B cell (primary cell): ENCODE measurements around the gene ASTL. TPM values are rescaled to one million over a fixed set of nuclear protein-coding genes. Genes with fewer than 3 reads are reported as not detected.

Experiments used
- ATAC-seq: fragments of 200-7000 bp; cut with Tn5 transposase; one replicate; pipeline ENCODE4 v1.10.0; 2021; ENCODE audit warnings: low read depth, mild to moderate bottlenecking, moderate number of reproducible peaks, moderate library complexity
- CTCF ChIA-PET: fragments of 350-600 bp; sonication (Branson Sonifier 250); formaldehyde crosslinking; loops from one replicate; lab custom pipeline; 2021; ENCODE audit warnings: antibody characterized with exemption, inconsistent platforms; lab: Charles Lee
- POLR2A ChIA-PET: fragments of 350-600 bp; sonication (Branson Sonifier 250); formaldehyde crosslinking; loops from one replicate; lab custom pipeline; 2021; ENCODE audit warnings: antibody characterized with exemption; lab: Charles Lee
- DNase-seq: peaks from one replicate; pipeline ENCODE4 v3.0.0; 2013
- H2AFZ ChIP-seq: 2 replicates; pipeline ENCODE4 v1.6.1; 2012; ENCODE audit warnings: mild to moderate bottlenecking, low read depth, low read length; ENCODE audit not compliant: insufficient read depth, poor library complexity, severe bottlenecking
- H3K27ac ChIP-seq, 2 donors: 1 replicate in 1 of 2; 2 replicates in 1 of 2; pipeline ENCODE4 v1.5.1; 2012 to 2013; ENCODE audit warnings: low read length in 2 of 2, mild to moderate bottlenecking in 2 of 2, moderate library complexity in 1 of 2
- H3K27me3 ChIP-seq, 4 experiments: fragments of 200-600 bp in 1 of 4; sonication (generic) in 1 of 4; replicated peaks in 1 of 4; 1 replicate in 2 of 4; 2 replicates in 2 of 4; pipeline versions ENCODE4 v1.6.1 to v1.7.0; 2013 to 2016; ENCODE audit warnings: low read length in 3 of 4, mild to moderate bottlenecking in 2 of 4, mixed read lengths in 1 of 4, moderate library complexity in 1 of 4; ENCODE audit not compliant: insufficient read depth in 4 of 4, control insufficient read depth in 3 of 4; ENCODE audit errors: control extremely low read depth in 1 of 4
- H3K36me3 ChIP-seq, 2 experiments: replicated peaks in 1 of 2; 1 replicate in 1 of 2; 2 replicates in 1 of 2; pipeline versions ENCODE4 v1.6.1 to v1.7.1; 2013; ENCODE audit warnings: low read length in 1 of 2; ENCODE audit not compliant: insufficient read depth in 2 of 2, control insufficient read depth in 1 of 2; ENCODE audit errors: control extremely low read depth in 1 of 2, extremely low read depth in 1 of 2
- H3K4me1 ChIP-seq, 2 donors: fragments of 200-600 bp in 1 of 2; sonication (generic) in 1 of 2; 1 replicate in 1 of 2; 2 replicates in 1 of 2; pipeline versions ENCODE4 v1.5.1 to v1.6.1; 2013 to 2017; ENCODE audit warnings: low read length in 2 of 2; ENCODE audit not compliant: control insufficient read depth in 2 of 2, insufficient read depth in 2 of 2
- H3K4me2 ChIP-seq: replicated peaks from 2 replicates; pipeline ENCODE3; 2012; ENCODE audit warnings: mild to moderate bottlenecking, low read depth, low read length; ENCODE audit not compliant: poor library complexity, severe bottlenecking
- H3K4me3 ChIP-seq, 5 experiments: fragments of 200-600 bp in 1 of 5; sonication (generic) in 1 of 5; 1 replicate in 3 of 5; 2 replicates in 2 of 5; pipeline versions ENCODE4 v1.5.1 to v1.7.0; 2011 to 2016; ENCODE audit warnings: low read length in 4 of 5, mild to moderate bottlenecking in 4 of 5, low read depth in 2 of 5, control low read depth in 1 of 5, moderate library complexity in 1 of 5; ENCODE audit not compliant: insufficient read depth in 1 of 5; ENCODE audit errors: control extremely low read depth in 1 of 5, extremely low read depth in 1 of 5
- H3K79me2 ChIP-seq: fragments of 200-600 bp; sonication (generic); one replicate; pipeline ENCODE4 v1.6.0; 2016; ENCODE audit warnings: low read length; ENCODE audit not compliant: control insufficient read depth, insufficient read depth
- H3K9ac ChIP-seq: fragments of 200-600 bp; sonication (generic); 2 replicates; pipeline ENCODE4 v1.6.1; 2017; ENCODE audit warnings: mild to moderate bottlenecking, low read length, moderate library complexity
- H3K9me3 ChIP-seq, 3 donors: one replicate each; pipeline versions ENCODE4 v1.6.1 to v1.7.1; 2013; ENCODE audit warnings: low read length in 2 of 3; ENCODE audit not compliant: control insufficient read depth in 2 of 3, insufficient read depth in 1 of 3; ENCODE audit errors: control extremely low read depth in 1 of 3
- H4K20me1 ChIP-seq: 2 replicates; pipeline ENCODE4 v1.6.0; 2012; ENCODE audit warnings: mild to moderate bottlenecking, low read length; ENCODE audit not compliant: insufficient read depth, control insufficient read depth, poor library complexity, severe bottlenecking
- H3K27ac Mint-ChIP-seq: one replicate; pipeline ENCODE4 v1.8.0; 2021; ENCODE audit warnings: mixed read lengths
- H3K27me3 Mint-ChIP-seq: one replicate; pipeline ENCODE4 v1.8.0; 2021; ENCODE audit warnings: mixed read lengths
- H3K4me1 Mint-ChIP-seq: one replicate; pipeline ENCODE4 v1.8.0; 2021; ENCODE audit warnings: mixed read lengths
- H3K4me3 Mint-ChIP-seq: one replicate; pipeline ENCODE4 v1.8.0; 2021; ENCODE audit warnings: mixed read lengths
- H3K9me3 Mint-ChIP-seq: one replicate; pipeline ENCODE4 v1.8.0; 2022; ENCODE audit warnings: mixed read lengths; ENCODE audit not compliant: insufficient read depth
- EZH2 ChIP-seq: IDR thresholded peaks from 2 replicates; pipeline ENCODE4 v1.6.1; 2012; ENCODE audit warnings: borderline replicate concordance, low read depth, mild to moderate bottlenecking, moderate library complexity, low read length; ENCODE audit not compliant: insufficient read depth, poor library complexity, severe bottlenecking
- WGBS: methylation state at CpG from one replicate; pipeline ENCODE4 v1.1.5; 2013; ENCODE audit warnings: missing lambda C conversion rate; ENCODE audit not compliant: insufficient coverage; 5-methylcytosine and 5-hydroxymethylcytosine counted together
- intact Hi-C: fragments of 100-400 bp; cut with micrococcal nuclease; formaldehyde crosslinking; loops from one replicate; pipeline ENCODE4 v1.10.0; 2022
- polyA plus RNA-seq: library from polyadenylated mRNA; depleted of rRNA; stranded (reverse); fragments of >200 nt; gene quantifications from 2 replicates; pipeline ENCODE4 v1.2.3, GENCODE V29; 2012
- total RNA-seq, 2 donors: library from RNA; stranded (reverse); fragments of 120-200 nt in 1 of 2; gene quantifications; 1 replicate in 1 of 2; 2 replicates in 1 of 2; pipeline versions ENCODE4 v1.2.3 to v1.2.4, GENCODE V29; 2013 to 2022
- TF ChIP-seq, protein P1 (sequence below): fragments of 200-600 bp; IDR thresholded peaks from one replicate; pipeline ENCODE4 v1.8.0; 2022; ENCODE audit warnings: antibody characterized with exemption, mild to moderate bottlenecking

ASTL gene
- total and polyA plus RNA-seq, 2 donors (not counting 1 experiment from before 2014, with no cell fraction given), result 0.15 to 0.59 TPM

DNA sequence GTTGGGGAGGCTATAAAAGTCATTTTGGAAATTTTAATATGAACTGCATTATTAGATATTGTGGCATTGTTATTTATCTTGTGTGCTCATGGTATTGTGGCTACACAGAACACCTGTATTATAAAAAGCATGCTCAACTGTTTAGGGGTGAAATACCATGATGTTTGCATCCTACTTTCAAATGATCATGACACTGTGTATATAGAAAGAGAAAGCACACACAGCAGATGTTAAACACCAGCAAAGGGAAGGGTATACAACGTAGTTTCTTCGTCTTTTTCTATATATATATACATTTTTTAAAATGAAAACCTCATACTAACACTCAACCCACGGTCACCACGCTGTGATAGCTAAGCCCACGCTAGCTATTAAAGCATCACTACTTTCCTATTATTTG, 43.2 kb upstream of the ASTL start:
- Mint-ChIP-seq H3K27me3 (no peaks in the 10 kb centered on the region), H3K4me1 (peaks cover 3% of the 10 kb centered on the region), H3K27ac (no peak overlapping the region), H3K9me3 (no peaks in the 10 kb centered on the region), H3K4me3 (no peak overlapping the region)
- no peak for TF ChIP-seq EZH2
- TF ChIP-seq, protein P1, sequence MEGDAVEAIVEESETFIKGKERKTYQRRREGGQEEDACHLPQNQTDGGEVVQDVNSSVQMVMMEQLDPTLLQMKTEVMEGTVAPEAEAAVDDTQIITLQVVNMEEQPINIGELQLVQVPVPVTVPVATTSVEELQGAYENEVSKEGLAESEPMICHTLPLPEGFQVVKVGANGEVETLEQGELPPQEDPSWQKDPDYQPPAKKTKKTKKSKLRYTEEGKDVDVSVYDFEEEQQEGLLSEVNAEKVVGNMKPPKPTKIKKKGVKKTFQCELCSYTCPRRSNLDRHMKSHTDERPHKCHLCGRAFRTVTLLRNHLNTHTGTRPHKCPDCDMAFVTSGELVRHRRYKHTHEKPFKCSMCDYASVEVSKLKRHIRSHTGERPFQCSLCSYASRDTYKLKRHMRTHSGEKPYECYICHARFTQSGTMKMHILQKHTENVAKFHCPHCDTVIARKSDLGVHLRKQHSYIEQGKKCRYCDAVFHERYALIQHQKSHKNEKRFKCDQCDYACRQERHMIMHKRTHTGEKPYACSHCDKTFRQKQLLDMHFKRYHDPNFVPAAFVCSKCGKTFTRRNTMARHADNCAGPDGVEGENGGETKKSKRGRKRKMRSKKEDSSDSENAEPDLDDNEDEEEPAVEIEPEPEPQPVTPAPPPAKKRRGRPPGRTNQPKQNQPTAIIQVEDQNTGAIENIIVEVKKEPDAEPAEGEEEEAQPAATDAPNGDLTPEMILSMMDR, result no peak
- ATAC-seq, result no peak
- Histone ChIP-seq H3K79me2 (no peaks in the 10 kb centered on the region), H3K27me3 (no peaks in the 10 kb centered on the region), H2AFZ (no peak overlapping the region), H3K9me3 (no peaks in the 10 kb centered on the region), H3K27ac (no peak overlapping the region), H3K36me3 (peaks cover 7 to 25% of the 10 kb centered on the region in 2 experiments), H3K4me3 (no peak overlapping the region), H3K4me1 (no peaks in the 10 kb centered on the region), H3K9ac (no peak overlapping the region), H3K4me2 (no peak overlapping the region), H4K20me1 (no peaks in the 10 kb centered on the region)
- POLR2A ChIA-PET, result no interaction called here
- WGBS, result 75% methylated on average over 3 of the region's 5 CpGs
- CTCF ChIA-PET, result interaction anchor here (1.4 to 3.0 kb wide), 5 partner anchors 39 to 82 kb away, joined by 3 to 20 read pairs (median 5); partner anchors contain the start of genes ADRA2B and ASTL
- intact Hi-C loops, result no loop called here
- DNase-seq, result no peak

DNA sequence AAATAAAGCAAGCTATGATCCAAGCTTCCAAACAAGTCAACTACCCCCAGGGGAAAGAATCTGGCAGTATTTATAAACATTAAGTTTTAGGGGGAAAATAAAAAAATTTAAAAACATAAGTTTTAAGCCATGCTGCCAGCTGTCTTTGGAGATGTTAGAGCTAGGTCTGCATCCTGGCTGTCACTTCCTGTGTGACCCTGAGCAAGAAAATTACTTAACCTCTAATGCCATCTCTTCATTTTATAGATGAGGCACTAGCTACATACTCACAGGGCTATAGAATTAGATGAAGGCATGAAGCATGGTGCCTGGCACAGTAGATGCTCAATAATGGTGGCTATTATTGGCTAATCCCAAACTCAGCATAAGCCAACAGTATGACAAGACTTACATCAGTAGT, 42.2 kb upstream of the ASTL start:
- no peaks in the 10 kb centered on the region for H3K27me3 Mint-ChIP-seq
- H3K9ac ChIP-seq, result no peak overlapping the region
- H3K36me3 ChIP-seq, result peaks cover 2 to 15% of the 10 kb centered on the region in 2 experiments
- no peak overlapping the region for H3K4me2 ChIP-seq
- no peak for ATAC-seq
- no peak overlapping the region for H3K27ac Mint-ChIP-seq
- TF ChIP-seq EZH2, result no peak
- TF ChIP-seq, protein P1, result no peak
- H3K4me1 ChIP-seq, result no peaks in the 10 kb centered on the region
- H3K4me3 Mint-ChIP-seq, result no peak overlapping the region
- H3K4me1 Mint-ChIP-seq, result peaks cover 3% of the 10 kb centered on the region
- H3K9me3 ChIP-seq, result no peaks in the 10 kb centered on the region
- no peaks in the 10 kb centered on the region for H3K79me2 ChIP-seq
- ChIA-PET POLR2A (no interaction called here), CTCF (interaction anchor here (0.6 to 3.0 kb wide), 8 partner anchors 38 to 289 kb away, joined by 3 to 20 read pairs (median 4); partner anchors contain the start of gene ASTL)
- no peak overlapping the region for H2AFZ ChIP-seq
- no peak overlapping the region for H3K27ac ChIP-seq
- no peaks in the 10 kb centered on the region for H4K20me1 ChIP-seq
- H3K27me3 ChIP-seq, result no peaks in the 10 kb centered on the region
- H3K4me3 ChIP-seq, result no peak overlapping the region
- H3K9me3 Mint-ChIP-seq, result no peaks in the 10 kb centered on the region
- no peak for DNase-seq
- intact Hi-C loops, result no loop called here
